ENCODE data around the gene SHISA6. TPM values are rescaled to one million over a fixed set of nuclear protein-coding genes. Genes with fewer than 3 reads are reported as not detected.

SHISA6 gene
- polyA plus RNA-seq, 1 of the 3 experiments (the other 2 are of a cell fraction) = not detected

- Histone ChIP-seq H3K27ac (ENCODE audit: low read depth in 2 of 2, low read length in 1 of 2) (no peak overlapping the region), H3K36me3 (replicated peaks in 1 of 2; ENCODE audit: control insufficient read depth in 1 of 2, insufficient read depth in 2 of 2, low read length in 1 of 2) (no peaks in the 10 kb centered on the region), H3K27me3 (ENCODE audit: insufficient read depth) (no peaks in the 10 kb centered on the region), H3K9me2 (no peaks in the 10 kb centered on the region), H3K4me3 (ENCODE audit: low read depth in 2 of 2, low read length in 1 of 2) (no peak overlapping the region), H3K4me2 (no peak overlapping the region), H3F3A (replicated peaks; ENCODE audit: insufficient read depth) (no peaks in the 10 kb centered on the region), H3K4me1 (ENCODE audit: control insufficient read depth in 1 of 2, insufficient read depth in 2 of 2, low read depth in 1 of 2, low read length in 1 of 2) (no peaks in the 10 kb centered on the region; a peak in 2 of 4 replicates), H4K20me1 (ENCODE audit: insufficient read depth) (no peaks in the 10 kb centered on the region), H3K9me3 (no peaks in the 10 kb centered on the region), H2AFZ (ENCODE audit: low read depth) (no peak overlapping the region), H3K9ac (no peak overlapping the region), H3K79me2 (ENCODE audit: insufficient read depth) (no peaks in the 10 kb centered on the region)
- ChIA-PET POLR2A (no interaction called here), CTCF (no interaction called here)
- WGBS (ENCODE audit: low lambda C conversion rate) = 42% methylated on average over 15 of the region's 15 CpGs
- TF ChIP-seq CTCF (IDR thresholded peaks at IDR 0.05) (no peak), TEAD4 (IDR thresholded peaks at IDR 0.05; ENCODE audit: borderline replicate concordance, insufficient read depth) (no peak)
- DNase-seq = no peak
Observed at GRCh38 chr17:11331547-11332513, 90.8 kb downstream of the SHISA6 start.

DNA sequence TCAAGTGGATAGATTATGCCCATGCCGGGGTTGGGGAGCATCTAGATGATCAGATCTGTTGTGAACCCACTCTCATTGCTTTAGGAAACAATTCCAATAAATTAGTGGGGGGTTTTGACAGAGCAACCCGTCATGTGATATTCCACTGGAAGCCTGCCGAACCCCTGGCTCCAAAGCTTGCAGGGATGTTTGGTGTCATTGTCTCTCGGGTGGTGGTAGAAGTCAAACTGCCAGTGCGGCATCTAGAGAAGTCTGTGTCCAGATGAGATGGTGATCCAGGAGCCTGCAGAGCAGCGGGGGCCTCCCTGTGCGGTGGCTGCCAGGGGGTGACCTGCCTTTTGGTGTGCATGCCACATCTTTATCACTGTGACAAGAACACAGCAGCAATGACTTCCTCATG is 91.7 kb downstream of the SHISA6 start:
- 48% methylated on average over 7 of the region's 7 CpGs for WGBS (ENCODE audit: low lambda C conversion rate)
- Histone ChIP-seq H3K9ac (no peak overlapping the region), H3K9me2 (no peaks in the 10 kb centered on the region), H3K4me3 (ENCODE audit: low read depth in 2 of 2, low read length in 1 of 2) (no peak overlapping the region), H3K27me3 (ENCODE audit: insufficient read depth) (no peaks in the 10 kb centered on the region), H3K9me3 (no peaks in the 10 kb centered on the region), H2AFZ (ENCODE audit: low read depth) (no peak overlapping the region), H3K79me2 (ENCODE audit: insufficient read depth) (no peaks in the 10 kb centered on the region), H3K4me1 (ENCODE audit: control insufficient read depth in 1 of 2, insufficient read depth in 2 of 2, low read depth in 1 of 2, low read length in 1 of 2) (no peaks in the 10 kb centered on the region; a peak in 2 of 4 replicates), H3K4me2 (no peak overlapping the region), H4K20me1 (ENCODE audit: insufficient read depth) (no peaks in the 10 kb centered on the region), H3K27ac (ENCODE audit: low read depth in 2 of 2, low read length in 1 of 2) (no peak overlapping the region), H3K36me3 (replicated peaks in 1 of 2; ENCODE audit: control insufficient read depth in 1 of 2, insufficient read depth in 2 of 2, low read length in 1 of 2) (no peaks in the 10 kb centered on the region), H3F3A (replicated peaks; ENCODE audit: insufficient read depth) (no peaks in the 10 kb centered on the region)
- no peak for TF ChIP-seq PBX3 (IDR thresholded peaks at IDR 0.05)
- ChIA-PET POLR2A (no interaction called here), CTCF (no interaction called here)
- DNase-seq = no peak

- Histone ChIP-seq H3F3A (replicated peaks; ENCODE audit: insufficient read depth) (no peaks in the 10 kb centered on the region), H3K4me1 (ENCODE audit: control insufficient read depth in 1 of 2, insufficient read depth in 2 of 2, low read depth in 1 of 2, low read length in 1 of 2) (no peaks in the 10 kb centered on the region; a peak in 2 of 4 replicates), H3K36me3 (replicated peaks in 1 of 2; ENCODE audit: control insufficient read depth in 1 of 2, insufficient read depth in 2 of 2, low read length in 1 of 2) (no peaks in the 10 kb centered on the region), H3K27me3 (ENCODE audit: insufficient read depth) (no peaks in the 10 kb centered on the region), H4K20me1 (ENCODE audit: insufficient read depth) (no peaks in the 10 kb centered on the region), H3K4me3 (ENCODE audit: low read depth in 2 of 2, low read length in 1 of 2) (no peak overlapping the region), H3K9ac (no peak overlapping the region), H3K27ac (ENCODE audit: low read depth in 2 of 2, low read length in 1 of 2) (no peak overlapping the region), H3K4me2 (no peak overlapping the region), H3K9me2 (no peaks in the 10 kb centered on the region), H3K9me3 (no peaks in the 10 kb centered on the region), H3K79me2 (ENCODE audit: insufficient read depth) (no peaks in the 10 kb centered on the region), H2AFZ (ENCODE audit: low read depth) (no peak overlapping the region)
- 26% methylated on average over 4 of the region's 4 CpGs for WGBS (ENCODE audit: low lambda C conversion rate)
- POLR2A ChIA-PET = no interaction called here
- DNase-seq = no peak
- CTCF ChIA-PET = interaction anchor here (0.8 to 1.0 kb wide), 2 partner anchors 10 to 459 kb away, joined by 3 read pairs; no protein-coding TSS in a partner anchor
- TF ChIP-seq POLR2AphosphoS5 (IDR thresholded peaks at IDR 0.05; ENCODE audit: low read depth, low read length) (no peak), RFX5 (IDR thresholded peaks at IDR 0.05; ENCODE audit: low read length) (no peak), TAF1 (IDR thresholded peaks at IDR 0.05; ENCODE audit: borderline replicate concordance, low read depth, low read length) (no peak), RCOR1 (IDR thresholded peaks at IDR 0.05; ENCODE audit: low read length) (no peak), RAD21 (IDR thresholded peaks at IDR 0.05; ENCODE audit: low read length) (no peak), REST (IDR thresholded peaks at IDR 0.05; ENCODE audit: low read depth, low read length) (no peak), EP300 (IDR thresholded peaks at IDR 0.05; ENCODE audit: borderline replicate concordance in 1 of 2, low read depth in 1 of 2, low read length in 1 of 2) (no peak), GABPA (IDR thresholded peaks at IDR 0.05; ENCODE audit: low read depth) (no peak), JUND (IDR thresholded peaks at IDR 0.05) (no peak)
- TF ChIP-seq, protein P1, sequence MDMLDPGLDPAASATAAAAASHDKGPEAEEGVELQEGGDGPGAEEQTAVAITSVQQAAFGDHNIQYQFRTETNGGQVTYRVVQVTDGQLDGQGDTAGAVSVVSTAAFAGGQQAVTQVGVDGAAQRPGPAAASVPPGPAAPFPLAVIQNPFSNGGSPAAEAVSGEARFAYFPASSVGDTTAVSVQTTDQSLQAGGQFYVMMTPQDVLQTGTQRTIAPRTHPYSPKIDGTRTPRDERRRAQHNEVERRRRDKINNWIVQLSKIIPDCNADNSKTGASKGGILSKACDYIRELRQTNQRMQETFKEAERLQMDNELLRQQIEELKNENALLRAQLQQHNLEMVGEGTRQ (IDR thresholded peaks at IDR 0.05; ENCODE audit: borderline replicate concordance, low read depth, low read length) = no peak
Observed at GRCh38 chr17:11334493-11334892, 93.5 kb downstream of the SHISA6 start.

Data from SK-N-SH (cell line).